NCI-H524 treated with DMSO at 0.1 percent for 48 hours (cell line): ENCODE measurements around the gene NDUFC1.
A peak's percentile ranks its signal among the peaks of the same experiment; 100 is the strongest.
"Not testable (repeated sequence)": the region's sequence is repeated elsewhere in the genome, so short reads cannot be mapped to it uniquely, and the experiment has no call there.

Experiments
- DNase-seq: peaks from one replicate; lab custom pipeline; 2025; lab: John Stamatoyannopoulos, UW

NDUFC1 gene

DNA sequence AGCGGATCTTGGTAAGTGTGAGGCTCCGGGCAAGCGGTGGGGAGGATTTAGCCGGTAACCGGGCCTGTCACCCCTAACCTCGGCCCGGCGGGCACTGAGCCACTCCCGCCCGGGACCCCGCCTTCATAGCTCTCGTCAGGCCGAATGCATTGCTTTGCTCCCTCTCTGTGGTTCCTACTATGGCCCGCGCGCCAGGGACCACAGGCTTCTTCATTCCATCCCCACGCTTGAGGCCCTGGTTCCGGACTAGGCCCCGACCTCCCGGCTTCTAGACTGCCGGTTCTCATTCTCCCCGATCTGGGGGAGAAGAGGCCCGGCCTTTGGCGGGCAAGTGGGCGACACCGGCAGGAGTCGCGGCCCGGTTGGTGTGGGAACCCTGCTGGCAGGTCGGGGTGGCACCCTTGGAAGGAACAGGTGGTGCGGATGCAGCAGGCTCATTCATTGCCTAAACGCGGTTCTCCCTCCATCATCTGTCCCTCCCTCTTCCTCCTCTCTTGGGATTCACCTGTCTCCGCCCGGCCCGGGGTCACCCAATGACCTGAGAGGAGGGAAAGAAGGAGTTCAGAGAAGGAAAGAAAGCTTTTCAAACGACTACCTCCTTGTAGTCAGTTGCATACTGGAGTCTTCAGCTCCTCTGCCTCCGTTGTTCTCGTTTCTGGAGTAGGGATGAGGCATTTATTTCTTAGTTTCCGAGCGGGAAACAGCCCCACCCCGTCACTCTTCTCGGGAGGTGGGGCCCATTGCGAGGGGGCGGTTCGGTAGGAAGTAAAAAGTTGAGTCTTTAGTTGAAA, at the start of gene NDUFC1:
Gene NDUFC1 (minus strand): TSS at position 657 of the 791 bp plus-strand sequence. CDS start 6,679 bp downstream, outside the sequence.
- no peak for DNase-seq

DNA sequence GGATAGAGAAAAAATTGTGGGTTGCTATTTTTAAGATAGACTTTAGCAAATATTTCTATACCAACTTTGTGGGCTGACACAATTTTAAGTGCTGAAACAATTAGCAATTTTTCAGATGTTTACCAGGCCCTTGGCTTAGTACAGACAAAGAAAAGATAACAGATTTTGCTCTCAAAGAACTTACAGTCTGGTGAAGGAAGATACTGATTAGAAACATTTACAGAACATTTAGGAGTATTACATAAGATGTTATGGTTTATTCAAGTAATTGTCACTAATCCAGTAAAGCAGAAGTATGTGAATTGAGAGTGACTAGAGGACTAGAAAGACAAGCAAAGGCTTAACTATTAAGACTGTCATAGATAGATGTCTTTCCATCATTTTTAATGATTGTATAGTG, 35.3 kb upstream of the NDUFC1 start:
- no peak for DNase-seq

DNA sequence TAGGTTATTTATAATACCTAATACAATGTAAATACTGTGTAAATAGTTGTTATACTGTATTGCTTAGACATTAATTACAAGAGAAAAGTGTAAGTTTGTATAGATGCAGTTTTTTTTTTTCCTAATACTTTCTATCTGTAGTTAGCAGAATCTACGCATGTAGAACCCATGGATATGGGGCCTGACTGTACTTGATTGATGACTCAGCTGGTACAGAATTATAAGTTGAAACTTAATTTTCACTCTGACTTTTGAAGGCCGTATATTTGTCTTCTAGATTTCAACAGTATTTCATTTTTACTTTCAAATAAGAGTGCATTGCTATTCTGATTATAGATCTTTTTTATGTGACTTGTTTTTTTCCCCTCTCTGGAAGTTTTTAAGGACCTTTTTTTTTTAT, 30.8 kb upstream of the NDUFC1 start:
- no peak for DNase-seq

DNA sequence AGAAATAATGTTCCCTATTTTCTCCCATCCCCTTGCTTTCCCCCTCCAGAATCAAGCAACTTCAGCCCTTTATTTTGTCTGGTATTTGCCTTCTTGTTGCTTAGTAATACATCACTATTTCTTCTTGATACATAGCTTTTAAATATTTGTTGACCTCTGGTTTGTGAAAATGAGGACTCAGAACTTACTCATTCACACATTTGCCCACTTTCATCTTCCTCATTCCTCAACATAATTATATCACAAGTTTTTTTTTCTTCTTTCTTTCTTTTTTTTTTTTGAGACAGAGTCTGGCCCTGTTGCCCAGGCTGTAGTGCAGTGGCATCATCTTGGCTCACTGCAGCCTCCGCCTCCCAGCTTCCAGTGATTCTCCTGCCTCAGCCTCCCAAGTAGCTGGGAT, 28.9 kb upstream of the NDUFC1 start:
- no peak for DNase-seq

DNA sequence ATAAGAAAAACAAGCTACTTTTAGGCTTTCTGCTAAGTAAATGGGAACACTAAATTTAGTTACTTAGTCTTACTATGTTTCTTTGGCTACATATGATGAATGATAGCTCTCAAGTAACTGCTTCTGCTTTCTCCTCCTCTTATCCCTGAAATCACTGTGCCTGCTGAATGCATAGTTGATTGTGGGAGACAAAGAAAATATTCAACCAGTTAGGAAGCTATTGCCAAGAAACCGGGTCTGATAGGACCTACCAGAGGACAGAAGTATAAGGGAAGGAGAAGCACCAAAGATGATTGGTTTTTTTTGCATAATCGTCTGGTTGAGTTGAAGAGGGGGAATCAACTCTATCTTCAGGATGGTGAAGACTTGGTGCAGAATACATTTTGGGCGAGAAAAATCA, 28.0 kb upstream of the NDUFC1 start:
- DNase-seq, result no peak

DNA sequence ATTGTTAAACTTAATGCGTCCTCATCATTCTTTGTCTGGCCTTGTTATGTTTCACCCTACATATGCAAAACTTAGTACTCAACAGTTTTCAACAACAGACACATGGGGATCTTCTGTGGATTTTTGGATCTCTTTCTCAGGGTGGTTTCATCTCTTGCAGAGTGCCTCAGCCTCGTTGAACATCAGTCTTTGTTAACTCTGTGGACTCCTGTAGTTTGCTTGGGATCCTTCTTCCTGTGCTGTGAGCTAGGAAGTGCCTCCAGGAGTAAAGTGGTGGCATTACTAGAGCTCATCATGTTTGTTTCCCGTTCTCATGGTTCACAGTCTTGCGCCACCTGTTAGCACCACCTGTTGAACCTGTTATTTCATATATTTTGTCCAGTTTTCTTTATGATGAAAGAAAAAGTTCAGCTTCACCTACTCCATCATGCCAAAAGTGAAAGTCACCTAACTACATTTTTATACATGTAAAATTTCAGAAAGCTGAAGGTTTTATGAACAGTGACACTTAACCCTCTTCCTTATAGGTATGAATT, 27.5 kb upstream of the NDUFC1 start:
- DNase-seq, result no peak

DNA sequence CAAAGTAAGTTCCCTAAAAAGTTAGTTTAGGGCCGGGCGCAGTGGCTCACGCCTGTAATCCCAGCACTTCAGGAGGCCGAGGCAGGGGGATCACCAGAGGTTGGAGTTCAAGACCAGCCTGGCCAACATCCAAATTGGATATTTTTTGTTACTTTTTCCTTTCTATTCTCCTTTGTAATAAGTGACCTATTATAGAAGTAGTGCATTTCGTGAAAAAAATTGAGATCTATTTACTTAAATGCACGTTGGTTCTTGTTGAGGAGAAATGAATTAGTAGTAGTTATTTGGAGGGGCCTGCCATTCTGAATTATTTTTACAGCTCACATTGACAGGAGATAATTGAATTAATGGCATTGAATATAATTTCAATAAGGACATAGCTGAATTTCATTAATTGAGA, 22.3 kb upstream of the NDUFC1 start:
- no peak for DNase-seq

DNA sequence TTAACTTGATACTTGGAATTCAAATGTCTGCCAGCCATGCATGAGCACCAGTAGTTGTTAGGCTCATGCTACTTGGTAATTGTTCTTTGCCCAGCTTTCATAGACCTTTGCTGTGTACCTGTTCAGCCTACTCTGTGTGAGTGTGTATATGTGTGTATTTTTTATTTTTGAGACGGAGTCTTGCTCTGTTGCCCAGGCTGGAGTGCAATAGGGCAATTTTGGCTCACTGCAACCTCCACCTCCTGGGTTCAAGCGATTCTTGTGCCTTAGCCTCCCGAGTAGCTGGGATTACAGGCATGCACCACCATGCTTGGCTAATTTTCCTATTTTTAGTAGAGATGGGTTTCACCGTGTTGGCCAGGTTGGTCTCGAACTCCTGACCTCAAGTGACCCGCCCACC, 20.3 kb upstream of the NDUFC1 start:
- not testable (repeated sequence) for DNase-seq

DNA sequence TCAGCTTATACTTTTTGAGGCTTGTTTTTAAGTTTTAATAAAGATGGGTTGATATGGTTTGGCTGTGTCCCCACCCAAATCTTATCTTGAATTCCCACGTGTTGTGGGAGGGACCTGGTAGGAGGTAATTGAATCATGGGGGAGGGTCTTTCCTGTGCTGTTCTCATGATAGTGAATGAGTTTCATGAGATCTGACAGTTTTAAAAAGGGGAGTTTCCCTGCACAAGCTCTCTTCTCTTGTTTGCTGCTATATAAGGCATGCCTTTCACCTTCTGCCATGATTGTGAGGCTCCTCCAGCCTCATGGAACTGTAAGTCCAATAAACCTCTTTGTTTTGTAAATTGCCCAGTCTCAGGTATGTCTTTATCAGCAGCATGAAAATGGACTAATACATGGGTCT, 19.8 kb upstream of the NDUFC1 start:
- not testable (repeated sequence) for DNase-seq

DNA sequence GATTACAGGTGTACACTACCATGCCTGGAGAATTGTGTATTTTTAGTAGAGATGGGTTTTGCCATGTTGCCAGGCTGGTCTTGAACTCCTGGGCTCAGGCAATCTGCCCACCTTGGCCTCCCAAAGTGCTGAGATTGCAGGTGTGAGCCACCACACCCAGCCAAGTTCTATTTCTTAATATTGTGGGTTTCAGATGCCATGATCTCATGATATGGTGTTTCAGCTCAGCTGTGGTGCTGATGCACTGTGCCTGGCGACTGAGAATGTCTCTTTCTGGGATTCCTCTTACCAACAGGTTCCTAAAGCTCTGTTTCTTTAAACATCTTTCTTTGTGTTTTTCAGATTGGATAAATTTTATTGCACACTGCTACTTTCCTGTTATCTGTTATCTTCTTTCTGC, 17.3 kb upstream of the NDUFC1 start:
- no peak for DNase-seq

DNA sequence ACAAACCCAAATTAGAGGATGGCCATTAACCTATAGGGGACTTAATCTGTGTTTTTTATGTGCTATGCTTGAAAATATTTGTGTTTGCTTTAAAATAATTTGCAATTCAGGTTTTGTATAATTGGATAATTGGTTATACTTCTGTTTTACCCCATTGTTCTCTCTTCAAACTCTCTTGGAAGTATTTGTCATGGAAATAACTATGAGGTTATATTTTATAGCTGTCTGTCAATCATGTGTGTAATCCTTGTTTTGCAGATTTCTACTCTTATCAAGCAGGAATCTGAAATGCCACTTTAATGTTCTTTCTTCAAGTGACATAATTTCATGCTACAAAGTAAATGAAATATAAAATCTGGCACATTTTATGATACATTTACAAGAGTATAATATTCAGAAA, 15.4 kb upstream of the NDUFC1 start:
- DNase-seq, result no peak

DNA sequence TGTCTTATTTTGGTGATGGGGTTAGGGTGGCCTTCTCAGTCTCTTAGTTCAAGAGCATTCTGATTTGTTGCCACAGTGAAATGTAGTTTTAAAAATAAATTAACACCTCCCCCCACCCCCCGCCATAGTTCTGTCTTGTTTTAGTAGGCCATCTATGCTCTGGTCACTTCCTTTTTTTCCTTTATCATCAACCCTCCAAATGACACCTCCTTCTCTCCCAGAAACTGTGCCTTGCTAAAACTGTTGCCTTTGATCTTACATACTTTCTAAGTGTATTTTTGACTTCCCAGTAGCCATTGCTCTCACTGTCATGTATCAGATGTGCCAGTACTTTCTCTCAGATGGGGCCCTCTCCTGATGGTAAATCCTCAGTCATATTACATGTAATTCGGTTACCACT, 14.5 kb upstream of the NDUFC1 start:
- no peak for DNase-seq

DNA sequence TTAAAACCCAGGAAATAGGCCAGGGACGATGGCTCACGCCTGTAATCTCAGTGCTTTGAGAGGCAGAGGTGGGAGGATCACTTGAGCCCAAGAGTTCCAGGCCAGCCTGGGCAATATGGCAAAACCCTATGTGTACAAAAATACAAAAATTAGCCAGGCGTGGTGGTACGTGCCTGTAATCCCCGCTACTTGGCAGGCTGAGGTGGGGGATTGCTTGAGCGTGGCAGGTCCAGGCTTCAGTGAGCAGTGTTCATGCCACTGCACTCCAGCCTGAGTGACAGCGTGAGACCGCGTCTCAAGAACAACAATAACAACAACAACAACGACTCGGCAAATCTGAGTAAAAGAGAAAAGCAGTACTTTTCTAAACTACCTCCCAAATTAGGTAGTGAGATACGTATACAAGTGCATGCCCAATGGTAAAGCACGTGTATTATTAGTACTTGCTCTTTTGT, 13.0 kb upstream of the NDUFC1 start:
- DNase-seq, result no peak

DNA sequence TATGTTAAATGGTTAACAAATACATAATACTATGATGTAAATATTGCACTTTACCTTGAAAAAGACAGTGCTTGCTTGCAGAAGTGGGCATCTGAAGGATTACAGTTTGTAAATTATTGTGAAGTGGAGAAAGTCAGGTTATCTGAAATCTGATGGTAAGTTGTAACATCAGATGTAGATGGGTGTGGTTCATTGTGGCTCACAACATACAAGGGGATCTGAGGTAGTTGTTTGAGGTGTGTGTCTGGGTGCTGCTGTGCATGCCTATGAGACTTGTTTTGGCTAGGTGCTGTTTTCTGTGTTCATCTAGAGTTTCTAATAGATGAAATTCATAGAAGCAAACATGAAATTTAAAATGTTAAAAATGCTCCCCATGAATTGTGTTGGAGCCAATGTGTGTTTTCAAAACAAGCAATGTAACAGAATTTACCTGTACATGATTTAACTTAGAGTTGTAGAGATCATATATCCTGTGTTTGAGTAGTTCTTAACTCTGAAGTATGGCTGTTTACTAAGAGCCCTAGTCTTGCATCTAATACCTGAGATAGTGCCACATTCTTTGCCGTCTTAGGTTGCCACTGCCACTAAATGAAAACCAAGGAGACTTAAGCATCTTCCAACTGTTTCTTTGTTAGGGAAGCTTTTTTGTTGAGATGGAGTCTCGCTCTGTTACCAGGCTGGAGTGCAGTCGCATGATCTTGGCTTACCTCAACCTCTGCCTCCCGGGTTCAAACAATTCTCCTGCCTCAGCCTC, 11.9 kb upstream of the NDUFC1 start:
- DNase-seq, result no peak

DNA sequence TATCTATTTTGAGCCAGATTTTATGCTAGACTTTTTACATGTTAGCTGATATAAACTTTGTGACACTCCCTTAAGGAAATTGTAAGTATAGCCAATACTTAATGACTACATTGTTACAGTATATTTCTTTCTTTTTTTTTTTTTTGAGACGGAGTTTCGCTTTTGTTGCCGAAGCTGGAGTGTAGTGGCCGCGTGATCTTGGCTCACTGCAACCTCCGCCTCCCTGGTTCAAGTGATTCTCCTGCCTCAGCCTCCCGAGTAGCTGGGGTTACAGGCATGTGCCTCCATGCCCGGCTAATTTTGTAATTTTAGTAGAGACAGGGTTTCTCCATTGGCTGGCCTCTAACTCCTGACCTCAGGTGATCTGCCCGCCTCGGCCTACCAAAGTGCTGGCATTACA, 11.1 kb upstream of the NDUFC1 start:
- not testable (repeated sequence) for DNase-seq

DNA sequence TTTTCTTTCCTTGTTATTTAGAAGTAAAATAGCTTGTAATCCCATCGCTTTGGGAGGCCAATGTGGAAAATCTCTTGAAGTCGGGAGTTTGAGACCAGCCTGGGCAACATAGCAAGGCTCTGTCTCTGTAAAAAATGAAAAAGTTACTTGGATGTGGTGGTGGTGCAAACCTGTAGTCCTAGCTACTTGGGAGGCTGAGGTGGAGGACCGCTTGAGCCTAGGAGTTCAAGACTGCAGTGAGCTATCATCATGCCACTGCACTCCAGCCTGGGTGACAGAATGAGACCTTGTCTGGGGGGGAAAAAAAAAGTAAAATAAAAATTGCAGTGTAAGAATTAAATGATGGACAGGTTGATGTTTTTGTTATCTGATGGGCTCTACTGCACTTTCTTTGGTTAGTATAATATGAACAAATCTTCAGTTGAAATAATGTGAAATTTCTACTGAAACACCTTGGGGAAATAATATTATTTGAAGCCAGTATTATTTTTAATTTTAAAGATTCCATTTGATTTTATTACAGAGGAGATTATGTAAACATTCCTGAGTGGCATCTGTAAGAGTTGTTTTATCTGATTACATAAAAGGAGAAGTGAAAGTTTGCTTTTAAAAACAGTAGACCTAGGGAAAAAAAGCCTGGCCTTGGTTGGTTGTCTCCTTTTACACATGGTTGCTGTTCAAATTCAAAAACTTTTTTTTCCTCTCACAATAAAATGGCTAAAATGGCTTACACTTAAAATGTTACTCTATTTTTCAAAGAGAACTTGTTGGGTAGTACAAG, 10.5 kb upstream of the NDUFC1 start:
- no peak for DNase-seq

DNA sequence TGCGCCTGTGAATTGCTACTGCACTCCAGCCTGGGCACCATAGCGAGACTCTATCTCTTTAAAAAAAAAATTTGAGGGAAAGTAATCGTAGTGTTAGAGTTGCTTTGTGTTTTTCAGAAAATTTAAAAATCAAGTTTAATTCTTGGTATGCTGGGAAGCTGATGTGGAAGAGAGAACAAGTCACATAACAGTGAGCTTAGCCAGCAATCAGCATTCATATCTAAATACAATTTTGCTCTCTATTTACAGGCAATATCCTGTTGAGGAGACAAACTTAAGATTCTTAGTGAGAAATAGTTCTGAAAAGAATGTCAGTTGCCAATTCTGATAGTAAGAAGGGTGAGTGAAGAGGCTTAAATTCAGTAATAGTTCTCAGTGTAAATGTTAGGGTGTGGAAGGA, 9.6 kb upstream of the NDUFC1 start:
- no peak for DNase-seq

DNA sequence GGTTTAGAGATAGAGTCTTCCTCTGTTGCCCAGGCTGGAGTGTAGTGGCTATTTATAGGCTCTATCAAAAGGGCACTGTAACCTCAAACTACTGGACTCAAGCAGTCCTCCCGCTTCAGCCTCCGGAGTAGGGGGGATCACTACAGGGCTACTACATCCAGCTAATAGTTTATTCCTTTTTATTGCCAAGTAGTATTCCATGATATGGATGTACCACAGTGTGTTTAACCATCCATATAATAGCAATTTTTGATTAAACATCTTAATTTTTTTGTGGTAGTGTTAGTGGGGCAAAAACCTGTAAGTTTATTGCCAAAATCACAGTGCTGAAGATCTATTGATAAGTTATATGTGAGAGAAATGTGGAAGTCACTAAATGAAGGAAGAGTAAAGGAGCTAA, 2.6 kb upstream of the NDUFC1 start:
- DNase-seq, result no peak

DNA sequence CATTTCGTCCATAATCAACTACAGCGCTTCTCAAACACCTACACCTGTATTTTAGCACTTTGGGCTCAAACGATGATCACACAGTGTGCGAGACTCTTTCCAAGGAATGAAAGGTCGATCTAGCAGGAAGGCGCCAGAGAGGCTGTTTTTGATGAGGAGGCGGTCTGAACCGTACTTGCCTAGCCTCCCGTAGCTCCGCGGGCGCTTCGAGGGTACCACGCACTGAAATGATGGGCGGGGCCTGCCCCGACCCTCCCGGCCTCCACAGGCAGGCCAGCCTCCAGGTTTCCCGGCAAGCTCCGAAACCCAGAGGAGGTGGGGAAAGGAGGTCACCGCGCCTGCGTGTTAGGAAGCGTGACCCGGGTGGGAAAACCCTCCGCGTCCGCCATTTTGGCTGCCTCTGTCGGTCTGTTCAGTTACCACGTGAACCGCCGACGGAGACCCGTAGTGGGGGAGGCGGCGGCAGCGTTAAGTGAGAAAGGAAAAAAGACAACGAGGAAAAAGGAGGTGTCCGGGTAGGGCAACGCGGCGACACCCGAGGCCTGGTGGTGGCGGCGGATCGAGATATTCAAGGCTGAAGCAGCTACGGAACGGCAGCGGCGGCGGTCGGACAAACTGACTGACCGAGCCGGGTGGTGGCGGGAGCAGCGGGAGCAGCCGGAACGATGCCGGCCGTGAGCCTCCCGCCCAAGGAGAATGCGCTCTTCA, 1.0 kb downstream of the NDUFC1 start, which contains the start of gene NAA15:
Gene NAA15 (plus strand): TSS at position 393 of the 708 bp plus-strand sequence. CDS start 273 bp downstream, at position 666.
- peak; percentile 81 for DNase-seq

DNA sequence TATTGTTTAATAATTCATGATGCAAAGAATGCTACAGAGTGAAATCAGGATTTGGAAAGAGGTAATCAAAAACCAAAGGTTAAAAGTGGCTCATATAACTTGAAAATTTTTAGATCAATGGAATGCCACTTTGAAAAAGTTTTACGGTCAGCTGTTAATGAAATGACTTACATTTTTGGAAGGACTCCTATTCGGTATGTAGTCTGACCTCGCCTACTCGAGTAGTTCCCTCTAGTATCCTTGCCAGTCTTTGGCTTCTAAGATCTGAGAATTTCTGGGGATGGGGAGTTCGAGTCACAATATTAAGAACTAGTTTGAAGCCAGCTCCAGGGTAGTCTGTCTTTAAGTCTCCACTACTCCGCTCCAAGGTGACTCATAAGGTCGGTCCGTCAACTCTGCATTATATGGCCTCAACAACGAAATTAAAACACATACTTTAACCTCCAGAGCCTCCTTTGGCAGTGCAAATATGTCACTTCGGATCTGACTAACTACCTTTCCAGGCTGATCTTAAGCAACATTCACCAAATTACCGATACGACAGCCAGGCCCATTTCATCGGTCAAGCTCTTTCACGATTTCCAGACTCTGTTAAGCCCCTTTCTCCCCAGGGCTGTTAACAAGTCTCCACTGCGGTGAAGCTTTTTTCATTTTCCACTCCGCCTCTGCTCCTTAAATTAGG, 1.7 kb downstream of the NDUFC1 start:
- no peak for DNase-seq

DNA sequence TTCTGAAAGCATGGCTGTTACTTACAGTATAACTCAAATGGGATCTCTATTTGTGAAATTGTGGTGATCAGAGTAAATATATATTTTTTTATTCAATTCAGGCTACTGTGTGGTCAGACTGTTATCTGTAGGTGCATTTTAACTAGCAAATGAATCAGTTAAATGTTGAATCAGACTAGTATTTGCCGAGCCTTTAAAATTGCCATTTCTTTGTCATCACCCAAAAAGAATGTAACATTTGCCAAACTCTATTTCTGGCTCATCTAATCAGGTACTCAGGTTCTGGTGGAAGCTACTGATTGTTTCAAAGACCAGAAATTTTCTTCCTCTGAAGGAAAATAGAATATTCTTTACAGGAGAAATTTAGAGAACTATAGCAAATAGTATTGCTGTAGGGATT, 2.7 kb downstream of the NDUFC1 start:
- no peak for DNase-seq
